GM10248 (cell line): ENCODE measurements around the gene OR5F1.

Experiments used
- CTCF ChIA-PET: fragments of 300-600 bp; sonication (Branson Sonifier 250); formaldehyde crosslinking; extraction: SDS; loops from one replicate; lab custom pipeline; 2021; ENCODE audit warnings: antibody characterized with exemption; lab: Yijun Ruan, JAX
- POLR2A ChIA-PET: fragments of 350-650 bp; sonication (Branson Sonifier 250); formaldehyde crosslinking; extraction: SDS; loops from one replicate; lab custom pipeline; 2020; ENCODE audit warnings: antibody characterized with exemption; lab: Yijun Ruan, JAX
- DNase-seq: peaks from one replicate; pipeline ENCODE4 v3.0.0; 2012; ENCODE audit errors: extremely low spot score
- CTCF ChIP-seq: IDR thresholded peaks from 2 replicates; pipeline ENCODE4 v1.5.1; 2012; ENCODE audit warnings: mild to moderate bottlenecking, low read depth; ENCODE audit errors: extremely low read depth, missing control alignments, control extremely low read depth

Gene OR5F1

GRCh38 chr11:55994525-55994924 is at the start of gene OR5F1:
OR5F1 (minus strand) TSS chr11:55994625; CDS start chr11:55994625, 0 bp downstream.
- CTCF ChIA-PET: no interaction called here
- no peak for DNase-seq
- no peak for TF ChIP-seq CTCF
- POLR2A ChIA-PET: no interaction called here

GRCh38 chr11:56027354-56027753 is 32.9 kb upstream of the OR5F1 start, which contains the start of gene OR5AS1:
OR5AS1 (plus strand) TSS chr11:56027654; CDS start chr11:56030419, 2,765 bp downstream.
- DNase-seq: no peak
- TF ChIP-seq CTCF: no peak
- ChIA-PET CTCF (no interaction called here), POLR2A (no interaction called here)

- TF ChIP-seq CTCF: no peak
- ChIA-PET CTCF (no interaction called here), POLR2A (no interaction called here)
These were observed 19.4 kb upstream of the OR5F1 start for GRCh38 chr11:56013805-56014204.

GRCh38 chr11:56010716-56011115 is 16.3 kb upstream of the OR5F1 start:
- no peak for DNase-seq
- TF ChIP-seq CTCF: no peak
- ChIA-PET POLR2A (no interaction called here), CTCF (no interaction called here)

More at GRCh38 chr11:56013805-56014204, 19.4 kb upstream of the OR5F1 start:
- DNase-seq: no peak

GRCh38 chr11:55970935-55971334 is 23.5 kb downstream of the OR5F1 start:
- ChIA-PET CTCF (no interaction called here), POLR2A (no interaction called here)
- TF ChIP-seq CTCF: no peak
- no peak for DNase-seq

GRCh38 chr11:55969845-55970244 is 24.6 kb downstream of the OR5F1 start, which contains the start of gene OR10AG1:
OR10AG1 (minus strand) TSS chr11:55969945; CDS start chr11:55969907, 38 bp downstream.
- no peak for DNase-seq
- CTCF ChIA-PET: no interaction called here
- TF ChIP-seq CTCF: no peak
- POLR2A ChIA-PET: no interaction called here
